ENCODE data around the gene ZNF367.

ZNF367 gene

DNA sequence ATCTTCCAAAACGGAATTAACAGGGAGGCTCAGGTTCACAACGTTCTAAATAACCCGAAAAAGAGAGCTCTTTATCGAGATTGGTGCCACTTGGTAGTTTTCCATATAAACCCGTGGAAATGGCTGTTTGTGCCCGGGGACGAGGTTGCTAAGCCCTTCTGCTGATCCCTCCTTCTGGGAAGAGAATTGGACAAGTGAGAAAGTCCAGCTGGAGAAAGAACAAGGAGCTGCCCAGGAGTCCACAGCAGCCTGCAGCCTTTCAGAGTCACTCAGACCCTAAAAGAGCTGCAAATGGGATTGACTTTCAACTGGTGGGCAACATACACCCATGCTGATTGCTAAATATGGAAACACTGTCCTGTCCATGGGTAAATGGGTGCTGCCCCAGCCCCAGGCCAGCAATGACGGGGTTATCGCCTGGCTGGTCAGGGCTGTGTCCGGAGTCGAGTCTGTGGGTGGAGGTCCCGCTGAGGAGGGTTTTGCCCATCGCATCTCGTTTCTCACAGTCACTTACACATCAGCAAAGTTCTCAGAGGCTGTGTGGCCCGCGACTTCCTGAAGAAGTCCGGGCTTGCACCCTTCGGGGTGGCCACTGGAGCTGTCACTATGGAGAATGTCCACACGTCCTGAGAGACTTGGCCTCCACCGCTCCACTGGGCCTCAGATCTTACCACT is 75.5 kb downstream of the ZNF367 start:
- peak in 2 of 42 donors; percentile 26 to 42 for DNase-seq
- intact Hi-C loops (cut with DNase I), result loop anchor here (10.0 kb wide), 1 partner anchor 72 kb away; the partner anchor contains the start of gene ZNF367

DNA sequence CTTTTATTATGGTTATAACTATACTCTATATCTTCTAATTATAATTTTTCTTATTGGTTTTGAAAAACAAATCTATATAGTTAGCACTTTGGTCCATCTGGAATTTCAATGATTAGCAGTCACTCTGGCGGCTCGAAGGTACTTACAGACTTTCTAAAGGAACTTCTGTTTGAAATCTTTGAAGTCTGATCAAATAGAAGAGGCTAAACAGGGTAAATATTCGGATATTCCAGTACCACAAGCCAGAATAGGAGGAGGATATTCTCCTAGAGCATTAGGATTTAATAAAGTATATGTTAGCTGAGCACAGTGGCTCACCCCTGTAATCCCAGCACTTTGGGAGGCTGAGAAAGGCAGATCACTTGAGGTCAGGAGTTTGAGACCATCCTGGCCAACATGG is 77.5 kb downstream of the ZNF367 start:
- DNase-seq, result no peak
- intact Hi-C loops (cut with DNase I), result loop anchor here (10.0 kb wide), 1 partner anchor 74 kb away; the partner anchor contains the start of gene ZNF367

DNA sequence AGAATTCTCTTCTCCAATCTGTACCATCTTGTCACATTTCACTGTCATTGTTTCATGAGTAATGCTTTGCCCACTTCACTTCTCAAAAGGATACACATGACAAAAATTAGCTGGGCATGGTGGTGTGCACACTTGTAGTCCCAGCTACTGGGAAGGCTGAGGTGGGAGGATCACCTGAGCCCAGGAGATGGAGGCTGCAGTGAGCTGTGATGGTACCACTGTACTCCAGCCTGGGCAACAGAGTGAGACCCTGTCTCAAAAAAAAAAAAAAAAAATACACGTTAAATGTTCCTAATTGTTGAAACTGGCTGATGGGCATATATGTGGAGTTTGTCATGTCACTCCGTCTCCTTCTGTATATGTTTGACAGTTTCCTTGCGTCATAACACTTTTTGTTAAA is 79.9 kb downstream of the ZNF367 start:
- intact Hi-C loops (cut with DNase I), result no loop called here

More for the DNA sequence above, 79.9 kb downstream of the ZNF367 start:
- no peak for DNase-seq

All from head of caudate nucleus (tissue), 42 donors.